HG02943 (cell line): Measurements from ENCODE around the gene IGF1R.

Experiments used
- ATAC-seq: cut with Tn5 transposase; IDR thresholded peaks from one replicate; pipeline ENCODE4 v1.9.1; 2021; ENCODE audit warnings: mild to moderate bottlenecking, low read depth, moderate library complexity; ENCODE audit not compliant: unreplicated experiment

The IGF1R gene

GRCh38 chr15:98924401-98925049, 276.2 kb downstream of the IGF1R start:
- ATAC-seq = no peak

- ATAC-seq = no peak
Observed at GRCh38 chr15:98926236-98926635, 277.9 kb downstream of the IGF1R start.

- no peak for ATAC-seq
Observed at GRCh38 chr15:98927022-98927421, 278.7 kb downstream of the IGF1R start.

GRCh38 chr15:98927996-98928395, 279.7 kb downstream of the IGF1R start:
- ATAC-seq = no peak

- ATAC-seq = no peak
Observed at GRCh38 chr15:98930576-98930975, 282.2 kb downstream of the IGF1R start.

GRCh38 chr15:98931004-98931403, 282.7 kb downstream of the IGF1R start:
- no peak for ATAC-seq

- no peak for ATAC-seq
Observed at GRCh38 chr15:98933406-98933805, 285.1 kb downstream of the IGF1R start.

GRCh38 chr15:98935736-98936135, 287.4 kb downstream of the IGF1R start:
- no peak for ATAC-seq

GRCh38 chr15:98937413-98938104, 289.2 kb downstream of the IGF1R start:
- peak; percentile 53 for ATAC-seq

- no peak for ATAC-seq
Observed at GRCh38 chr15:98938105-98938417, 289.7 kb downstream of the IGF1R start.

GRCh38 chr15:98938799-98939198, 290.5 kb downstream of the IGF1R start:
- no peak for ATAC-seq

GRCh38 chr15:98939311-98940080, 291.2 kb downstream of the IGF1R start:
- no peak for ATAC-seq

- no peak for ATAC-seq
Observed at GRCh38 chr15:98941595-98942255, 293.4 kb downstream of the IGF1R start.

GRCh38 chr15:98942431-98942830, 294.1 kb downstream of the IGF1R start:
- no peak for ATAC-seq

- no peak for ATAC-seq
Observed at GRCh38 chr15:98943051-98943508, 294.7 kb downstream of the IGF1R start.

- ATAC-seq = no peak
Observed at GRCh38 chr15:98943601-98944151, 295.3 kb downstream of the IGF1R start.

- no peak for ATAC-seq
Observed at GRCh38 chr15:98946301-98947255, 298.2 kb downstream of the IGF1R start.

- no peak for ATAC-seq
Observed at GRCh38 chr15:98948456-98948855, 300.1 kb downstream of the IGF1R start.

GRCh38 chr15:98948941-98949340, 300.6 kb downstream of the IGF1R start:
- ATAC-seq = no peak

- no peak for ATAC-seq
Observed at GRCh38 chr15:98949624-98950023, 301.3 kb downstream of the IGF1R start.
